HepG2 (cell line): ENCODE measurements around the gene WWP2. TPM values are rescaled to one million over a fixed set of nuclear protein-coding genes. Genes with fewer than 3 reads are reported as not detected.

Source experiments
- AFF4 ChIP-seq: sonication (generic); formaldehyde crosslinking; IDR thresholded peaks from 2 replicates; pipeline ENCODE4 v1.4.0; 2020; ENCODE audit warnings: missing genetic modification reagents
- ARID5B ChIP-seq: IDR thresholded peaks from 2 replicates; pipeline ENCODE4 v1.4.0; 2020; ENCODE audit warnings: mild to moderate bottlenecking, missing genetic modification reagents
- CERS6 ChIP-seq: sonication (generic); formaldehyde crosslinking; IDR thresholded peaks from 2 replicates; pipeline ENCODE4 v1.5.0; 2020; ENCODE audit warnings: missing genetic modification reagents
- HOMEZ ChIP-seq: IDR thresholded peaks from 2 replicates; pipeline ENCODE4 v1.6.1; 2016; ENCODE audit warnings: low read depth
- MTF1 ChIP-seq: sonication (generic); formaldehyde crosslinking; IDR thresholded peaks from 2 replicates; pipeline ENCODE4 v1.5.0; 2020; ENCODE audit warnings: missing genetic modification reagents
- NFATC3 ChIP-seq: sonication (generic); formaldehyde crosslinking; IDR thresholded peaks from 2 replicates; pipeline ENCODE4 v1.5.1; 2020; ENCODE audit warnings: mild to moderate bottlenecking, missing genetic modification reagents
- SMARCC2 ChIP-seq: fragments of 450-650 bp; IDR thresholded peaks from 2 replicates; pipeline ENCODE4 v1.6.1; 2017; ENCODE audit warnings: antibody characterized with exemption, mild to moderate bottlenecking
- TEAD2 ChIP-seq: sonication (generic); formaldehyde crosslinking; IDR thresholded peaks from 2 replicates; pipeline ENCODE4 v1.9.0; 2021; ENCODE audit warnings: missing genetic modification reagents
- ZBTB8A ChIP-seq: sonication (generic); formaldehyde crosslinking; IDR thresholded peaks from 2 replicates; pipeline ENCODE4 v1.4.0; 2020; ENCODE audit warnings: mild to moderate bottlenecking, low read depth, missing genetic modification reagents, borderline replicate concordance
- ZFP41 ChIP-seq: sonication (generic); formaldehyde crosslinking; IDR thresholded peaks from 2 replicates; pipeline ENCODE4 v1.4.0; 2020; ENCODE audit warnings: mild to moderate bottlenecking, missing genetic modification reagents, borderline replicate concordance
- ZNF143 ChIP-seq: sonication (generic); formaldehyde crosslinking; IDR thresholded peaks from 2 replicates; pipeline ENCODE4 v1.4.0; 2020; ENCODE audit warnings: missing genetic modification reagents
- ZNF510 ChIP-seq: sonication (generic); formaldehyde crosslinking; IDR thresholded peaks from 2 replicates; pipeline ENCODE4 v1.4.0; 2020; ENCODE audit warnings: low read depth, mild to moderate bottlenecking, missing genetic modification reagents
- ZNF543 ChIP-seq: sonication (generic); formaldehyde crosslinking; IDR thresholded peaks from 2 replicates; pipeline ENCODE4 v1.4.0; 2020; ENCODE audit warnings: mild to moderate bottlenecking, missing genetic modification reagents
- ZNF777 ChIP-seq: sonication (generic); formaldehyde crosslinking; IDR thresholded peaks from 2 replicates; pipeline ENCODE4 v1.4.0; 2020; ENCODE audit warnings: missing genetic modification reagents
- ZNF891 ChIP-seq: sonication (generic); formaldehyde crosslinking; IDR thresholded peaks from 2 replicates; pipeline ENCODE4 v1.5.0; 2020; ENCODE audit warnings: mild to moderate bottlenecking, missing genetic modification reagents
- ZXDC ChIP-seq: sonication (generic); formaldehyde crosslinking; IDR thresholded peaks from 2 replicates; pipeline ENCODE4 v1.5.0; 2020; ENCODE audit warnings: mild to moderate bottlenecking, missing genetic modification reagents
- polyA plus RNA-seq, 8 experiments: library from polyadenylated mRNA; depleted of rRNA in 3 of 8; stranded (reverse) in 7 of 8; unstranded in 1 of 8; fragments of >200 nt; fragmentation: Illumina TruSeq in 4 of 8; extraction: Trizol in 4 of 8; gene quantifications; 2 replicates each; pipeline versions ENCODE4 v1.2.1 to v1.2.3, GENCODE V29; 2011 to 2016; ENCODE audit warnings: low read depth in 4 of 8, missing spikeins in 1 of 8, mixed read lengths in 1 of 8; ENCODE audit not compliant: insufficient read depth in 1 of 8
- total RNA-seq, 5 experiments: library from RNA; depleted of rRNA; stranded (reverse); fragments of >200 nt; fragmentation: Illumina TruSeq; extraction: Trizol; gene quantifications; 2 replicates each; pipeline ENCODE4 v1.2.3, GENCODE V29; 2016; ENCODE audit warnings: low read depth in 1 of 5

The WWP2 gene
- total and polyA plus RNA-seq, 2 of the 13 experiments (the other 11 are each of a cell fraction or from before 2014, with no cell fraction given), result 11.4 to 28.2 TPM

GRCh38 chr16:69726313-69727060 is 35.6 kb upstream of the WWP2 start, which contains the start of gene NQO1 (continued):
- TF ChIP-seq ZXDC (CRISPR knock-in tag) (0 out of 2 replicates have a peak, but pooled peaks have one; percentile 57), MTF1 (CRISPR knock-in tag) (no peak), ZNF891 (CRISPR knock-in tag) (0 out of 2 replicates have a peak, but pooled peaks have one; percentile 44), NFATC3 (no peak), ZNF543 (peak; percentile 17; the same call in 1 of the 2 replicates), ZNF777 (0 out of 2 replicates have a peak, but pooled peaks have one; percentile 3), ZFP41 (CRISPR knock-in tag) (peak; percentile 77; the same call in 1 of the 2 replicates), ZNF143 (CRISPR knock-in tag) (peak; percentile 19; the same call in 1 of the 2 replicates), SMARCC2 (no peak), AFF4 (CRISPR knock-in tag) (no peak), TEAD2 (CRISPR knock-in tag) (no peak), ZBTB8A (CRISPR knock-in tag) (no peak), ZNF510 (no peak), HOMEZ (CRISPR knock-in tag) (no peak), ARID5B (CRISPR knock-in tag) (peak; percentile 54), CERS6 (CRISPR knock-in tag) (no peak)
